Hepatocyte (in vitro differentiated cells): ENCODE data around the gene KIN. TPM values are rescaled to one million over a fixed set of nuclear protein-coding genes. Genes with fewer than 3 reads are reported as not detected.
"Not testable (repeated sequence)": the region's sequence is repeated elsewhere in the genome, so short reads cannot be mapped to it uniquely, and the experiment has no call there.

Experiments
- DNase-seq: peaks from one replicate; pipeline ENCODE4 v3.0.0-alpha.2; 2016; ENCODE audit warnings: low spot score
- H2AFZ ChIP-seq: fragments of 200-600 bp; sonication (generic); 2 replicates; pipeline ENCODE4 v1.6.0; 2016; ENCODE audit warnings: antibody characterized with exemption, mild to moderate bottlenecking
- H3K27ac ChIP-seq: fragments of 200-600 bp; sonication (generic); 2 replicates; pipeline ENCODE4 v1.5.1; 2016; ENCODE audit warnings: mild to moderate bottlenecking
- H3K27me3 ChIP-seq: fragments of 200-600 bp; sonication (generic); 2 replicates; pipeline ENCODE4 v1.6.1; 2016
- H3K36me3 ChIP-seq: fragments of 200-600 bp; sonication (generic); replicated peaks from 2 replicates; pipeline ENCODE4 v1.5.1; 2016; ENCODE audit warnings: low read depth; ENCODE audit not compliant: insufficient read depth
- H3K4me1 ChIP-seq: fragments of 200-600 bp; sonication (generic); 2 replicates; pipeline ENCODE4 v1.5.1; 2016; ENCODE audit warnings: mild to moderate bottlenecking, moderate library complexity; ENCODE audit not compliant: insufficient read depth
- H3K4me2 ChIP-seq: fragments of 200-600 bp; sonication (generic); 2 replicates; pipeline ENCODE4 v1.6.0; 2016
- H3K4me3 ChIP-seq: fragments of 200-600 bp; sonication (generic); 2 replicates; pipeline ENCODE4 v1.5.1; 2016; ENCODE audit warnings: mild to moderate bottlenecking
- H3K79me2 ChIP-seq: fragments of 200-600 bp; sonication (generic); 2 replicates; pipeline ENCODE4 v1.6.0; 2017; ENCODE audit warnings: mild to moderate bottlenecking
- H3K9me2 ChIP-seq: fragments of 200-600 bp; sonication (generic); replicated peaks from 2 replicates; pipeline ENCODE4 v1.6.0; 2017; ENCODE audit warnings: mild to moderate bottlenecking; ENCODE audit not compliant: insufficient read depth
- H3K9me3 ChIP-seq: fragments of 200-600 bp; sonication (generic); 2 replicates; pipeline ENCODE4 v1.5.1; 2016; ENCODE audit warnings: low read depth, mild to moderate bottlenecking
- H4K20me1 ChIP-seq: fragments of 200-600 bp; sonication (generic); 2 replicates; pipeline ENCODE4 v1.6.0; 2016; ENCODE audit warnings: mild to moderate bottlenecking; ENCODE audit not compliant: insufficient read depth, poor library complexity, severe bottlenecking
- EZH2 ChIP-seq: fragments of 200-600 bp; sonication (generic); IDR thresholded peaks from 2 replicates; pipeline ENCODE4 v1.6.1; 2016; ENCODE audit warnings: antibody characterized with exemption, mild to moderate bottlenecking, borderline replicate concordance
- EZH2phosphoT487 ChIP-seq: fragments of 200-600 bp; sonication (generic); IDR thresholded peaks from one replicate; pipeline ENCODE4 v1.6.1; 2018; ENCODE audit warnings: antibody characterized with exemption, mild to moderate bottlenecking, low read depth, moderate library complexity; ENCODE audit not compliant: unreplicated experiment, severe bottlenecking
- WGBS: methylation state at CpG from one replicate; pipeline ENCODE4 v1.1.6; 2016; ENCODE audit warnings: low lambda C conversion rate; ENCODE audit errors: missing lambda C conversion rate; 5-methylcytosine and 5-hydroxymethylcytosine counted together
- polyA plus RNA-seq: library from polyadenylated mRNA; unstranded; fragments of >200 nt; fragmentation: Nextera tagmentation; extraction: Ambion mirVana; gene quantifications from 2 replicates; pipeline ENCODE4 v1.2.1, GENCODE V29; 2016
- total RNA-seq: library from RNA; depleted of rRNA; stranded (reverse); fragments of >200 nt; gene quantifications from 2 replicates; pipeline ENCODE4 v1.2.3, GENCODE V29; 2014
- TF ChIP-seq, protein P1 (sequence below): fragments of 200-600 bp; sonication (generic); IDR thresholded peaks from 2 replicates; pipeline ENCODE4 v1.5.1; 2016; ENCODE audit warnings: antibody characterized with exemption, mild to moderate bottlenecking; ENCODE audit not compliant: poor library complexity

Gene KIN
- total and polyA plus RNA-seq, 2 experiments from 2014 or later, result 10.6 to 11.4 TPM

DNA sequence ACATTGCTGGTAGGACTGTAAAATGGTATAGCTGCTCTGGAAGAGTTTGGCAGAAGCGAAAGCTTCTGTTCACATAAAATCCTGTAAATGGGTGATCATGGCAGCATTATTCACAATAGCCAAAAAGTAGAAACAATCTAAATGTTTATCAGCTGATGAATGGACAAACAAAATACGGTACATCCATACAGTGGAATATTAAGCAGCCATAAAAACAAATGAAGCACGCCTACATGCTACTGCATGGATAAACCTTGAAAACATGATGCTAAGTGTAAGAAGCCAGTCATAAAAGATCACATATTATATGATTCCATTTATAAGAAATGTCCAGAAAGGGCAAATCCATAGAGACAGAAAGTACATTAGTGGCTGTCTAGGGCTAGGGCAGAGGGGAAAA, 32.7 kb downstream of the KIN start:
- DNase-seq, result no peak
- Histone ChIP-seq H3K4me1 (no peaks in the 10 kb centered on the region), H3K27me3 (no peaks in the 10 kb centered on the region), H2AFZ (no peak overlapping the region), H3K36me3 (no peaks in the 10 kb centered on the region), H3K79me2 (no peaks in the 10 kb centered on the region), H3K9me2 (no peaks in the 10 kb centered on the region), H4K20me1 (no peaks in the 10 kb centered on the region), H3K9me3 (no peaks in the 10 kb centered on the region), H3K4me3 (no peak overlapping the region), H3K27ac (no peak overlapping the region), H3K4me2 (no peak overlapping the region)
- TF ChIP-seq, protein P1, sequence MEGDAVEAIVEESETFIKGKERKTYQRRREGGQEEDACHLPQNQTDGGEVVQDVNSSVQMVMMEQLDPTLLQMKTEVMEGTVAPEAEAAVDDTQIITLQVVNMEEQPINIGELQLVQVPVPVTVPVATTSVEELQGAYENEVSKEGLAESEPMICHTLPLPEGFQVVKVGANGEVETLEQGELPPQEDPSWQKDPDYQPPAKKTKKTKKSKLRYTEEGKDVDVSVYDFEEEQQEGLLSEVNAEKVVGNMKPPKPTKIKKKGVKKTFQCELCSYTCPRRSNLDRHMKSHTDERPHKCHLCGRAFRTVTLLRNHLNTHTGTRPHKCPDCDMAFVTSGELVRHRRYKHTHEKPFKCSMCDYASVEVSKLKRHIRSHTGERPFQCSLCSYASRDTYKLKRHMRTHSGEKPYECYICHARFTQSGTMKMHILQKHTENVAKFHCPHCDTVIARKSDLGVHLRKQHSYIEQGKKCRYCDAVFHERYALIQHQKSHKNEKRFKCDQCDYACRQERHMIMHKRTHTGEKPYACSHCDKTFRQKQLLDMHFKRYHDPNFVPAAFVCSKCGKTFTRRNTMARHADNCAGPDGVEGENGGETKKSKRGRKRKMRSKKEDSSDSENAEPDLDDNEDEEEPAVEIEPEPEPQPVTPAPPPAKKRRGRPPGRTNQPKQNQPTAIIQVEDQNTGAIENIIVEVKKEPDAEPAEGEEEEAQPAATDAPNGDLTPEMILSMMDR, result no peak
- TF ChIP-seq EZH2 (no peak), EZH2phosphoT487 (no peak)
- WGBS, result 96% methylated on average over 3 of the region's 3 CpGs

DNA sequence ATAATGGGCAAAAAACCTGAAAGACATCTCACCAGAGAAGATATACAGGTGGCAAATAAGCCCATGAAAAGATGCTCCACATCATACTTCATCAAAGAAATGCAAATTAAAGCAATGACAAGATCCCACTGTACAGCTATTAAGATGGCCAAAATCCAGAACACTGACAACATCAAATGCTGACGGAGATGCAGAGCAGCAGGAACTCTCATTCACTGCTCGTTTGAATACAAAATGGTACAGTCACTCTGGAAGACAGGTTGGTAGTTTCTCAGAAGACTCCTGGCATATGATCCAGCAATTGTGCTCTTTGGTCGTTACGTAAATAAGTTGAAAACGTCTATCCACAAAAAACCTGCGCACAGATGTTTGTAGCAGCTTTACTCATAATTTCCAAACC, 35.5 kb downstream of the KIN start:
- Histone ChIP-seq H3K4me1 (no peaks in the 10 kb centered on the region), H4K20me1 (no peaks in the 10 kb centered on the region), H2AFZ (no peak overlapping the region), H3K9me2 (no peaks in the 10 kb centered on the region), H3K27me3 (no peaks in the 10 kb centered on the region), H3K9me3 (no peaks in the 10 kb centered on the region), H3K4me2 (no peak overlapping the region), H3K36me3 (no peaks in the 10 kb centered on the region), H3K4me3 (no peak overlapping the region), H3K79me2 (no peaks in the 10 kb centered on the region), H3K27ac (no peak overlapping the region)
- DNase-seq, result no peak
- WGBS, result 96% methylated on average over 6 of the region's 6 CpGs
- TF ChIP-seq EZH2phosphoT487 (no peak), EZH2 (no peak)
- TF ChIP-seq, protein P1, result no peak

DNA sequence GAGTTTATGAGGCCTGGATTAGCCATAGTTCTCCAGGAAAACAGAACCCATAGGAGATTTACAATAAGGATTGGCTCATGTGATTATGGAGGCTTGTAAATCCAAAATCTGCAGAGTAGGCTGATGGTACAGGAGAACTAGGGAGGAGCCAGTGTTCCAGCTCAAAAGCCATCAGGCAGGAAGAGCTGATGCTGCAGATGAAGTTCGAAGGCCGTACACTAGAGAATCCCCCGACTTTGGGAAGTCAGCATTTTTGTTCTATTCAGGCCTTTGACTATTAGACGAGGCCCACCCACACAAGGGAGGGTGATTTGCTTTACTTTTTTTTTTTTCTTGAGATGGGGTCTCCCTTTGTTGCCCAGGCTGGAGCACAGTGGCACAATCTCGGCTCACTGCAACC, 37.6 kb downstream of the KIN start:
- WGBS, result 96% methylated on average over 5 of the region's 5 CpGs
- no peaks in the 10 kb centered on the region for H3K79me2 ChIP-seq
- H3K27ac ChIP-seq, result no peak overlapping the region
- no peaks in the 10 kb centered on the region for H3K9me2 ChIP-seq
- H3K4me1 ChIP-seq, result no peaks in the 10 kb centered on the region
- H4K20me1 ChIP-seq, result no peaks in the 10 kb centered on the region
- H2AFZ ChIP-seq, result no peak overlapping the region
- no peaks in the 10 kb centered on the region for H3K27me3 ChIP-seq
- no peaks in the 10 kb centered on the region for H3K36me3 ChIP-seq
- no peaks in the 10 kb centered on the region for H3K9me3 ChIP-seq
- no peak overlapping the region for H3K4me2 ChIP-seq
- no peak for DNase-seq
- TF ChIP-seq, protein P1, result no peak
- TF ChIP-seq EZH2 (no peak), EZH2phosphoT487 (no peak)
- no peak overlapping the region for H3K4me3 ChIP-seq

DNA sequence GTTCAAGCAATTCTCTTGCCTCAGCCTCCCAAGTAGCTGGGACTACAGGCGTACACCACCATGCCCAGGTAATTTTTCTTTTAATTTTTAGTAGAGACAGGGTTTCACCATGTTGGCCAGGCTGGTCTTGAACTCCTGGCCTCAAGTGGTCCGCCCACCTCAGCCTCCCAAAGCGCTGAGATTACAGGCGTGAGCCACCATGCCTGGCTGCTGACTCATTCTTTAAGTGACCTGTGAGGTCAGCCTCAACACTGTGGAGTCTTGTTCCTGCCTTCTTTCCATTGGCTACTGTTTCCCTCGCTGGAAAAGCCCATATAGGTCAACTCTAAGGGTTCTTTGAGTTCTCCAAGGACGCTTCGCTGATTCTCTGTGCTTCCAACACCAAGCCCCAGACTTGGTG, 39.2 kb downstream of the KIN start:
- not testable (repeated sequence) for H3K27ac ChIP-seq, H4K20me1 ChIP-seq, H2AFZ ChIP-seq, H3K9me3 ChIP-seq, H3K4me2 ChIP-seq, DNase-seq, H3K9me2 ChIP-seq, H3K27me3 ChIP-seq, H3K4me1 ChIP-seq, H3K4me3 ChIP-seq, H3K36me3 ChIP-seq, H3K79me2 ChIP-seq
- WGBS, result 96% methylated on average over 7 of the region's 7 CpGs
